HEK293T (cell line): ENCODE data around the gene GLG1.

ENCODE experiments used
- BHLHE40 ChIP-seq: fragments of 450-650 bp; IDR thresholded peaks from 2 replicates; pipeline ENCODE4 v1.6.1; 2016; ENCODE audit warnings: mild to moderate bottlenecking, moderate library complexity, borderline replicate concordance
- NFRKB ChIP-seq: fragments of 450-650 bp; IDR thresholded peaks from 2 replicates; pipeline ENCODE4 v1.6.1; 2016; ENCODE audit warnings: mild to moderate bottlenecking, moderate library complexity
- SP1 ChIP-seq: fragments of 450-650 bp; IDR thresholded peaks from 2 replicates; pipeline ENCODE4 v1.6.1; 2017
- SUZ12 ChIP-seq: fragments of 450-650 bp; IDR thresholded peaks from 2 replicates; pipeline ENCODE4 v1.6.1; 2016; ENCODE audit warnings: mild to moderate bottlenecking
- ZNF384 ChIP-seq: fragments of 450-650 bp; IDR thresholded peaks from 2 replicates; pipeline ENCODE4 v1.6.1; 2016

DNA sequence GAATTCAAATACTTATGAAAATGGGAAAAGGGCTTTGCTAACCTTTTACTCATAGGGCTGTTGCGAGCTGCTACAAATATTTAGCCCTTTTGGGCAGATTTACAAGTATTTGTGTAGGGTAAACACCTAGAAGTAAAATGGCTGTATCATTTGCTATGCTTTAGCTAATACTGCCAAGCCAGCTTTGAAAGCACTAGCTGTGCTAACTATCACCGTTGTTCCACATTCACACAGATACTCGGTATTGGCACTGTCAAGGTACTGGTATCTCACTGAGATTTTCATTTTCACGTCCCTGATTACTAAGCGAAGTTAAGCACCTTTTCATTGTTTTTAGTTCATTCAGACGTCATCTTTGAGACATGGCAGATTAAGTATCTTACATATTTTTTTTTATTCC, 84.8 kb downstream of the GLG1 start:
- TF ChIP-seq SP1 (no peak), SUZ12 (no peak), BHLHE40 (no peak), NFRKB (no peak), ZNF384 (no peak)
